MM.1S (cell line): Measurements from ENCODE around the gene SETD5.
A peak's percentile ranks its signal among the peaks of the same experiment; 100 is the strongest.

Experiments
- DNase-seq: peaks from one replicate; pipeline ENCODE4 v3.0.0-alpha.2; 2015
- H2AFZ ChIP-seq: fragments of 300-600 bp; sonication (generic); 2 replicates; pipeline ENCODE4 v1.6.0; 2016; ENCODE audit warnings: antibody characterized with exemption, low read length
- H3F3A ChIP-seq: fragments of 300-600 bp; sonication (generic); 2 replicates; pipeline ENCODE4 v1.6.1; 2016; ENCODE audit warnings: mild to moderate bottlenecking, antibody characterized with exemption, low read length, moderate library complexity, mixed read lengths; ENCODE audit not compliant: insufficient read depth
- H3K27ac ChIP-seq: fragments of 300-600 bp; sonication (generic); 2 replicates; pipeline ENCODE4 v1.5.1; 2016; ENCODE audit warnings: mild to moderate bottlenecking, low read length
- H3K27me3 ChIP-seq: fragments of 300-600 bp; sonication (generic); replicated peaks from 2 replicates; pipeline ENCODE4 v1.6.0; 2016; ENCODE audit warnings: low read length; ENCODE audit not compliant: insufficient read depth
- H3K36me3 ChIP-seq: fragments of 300-600 bp; sonication (generic); replicated peaks from 2 replicates; pipeline ENCODE4 v1.6.1; 2016; ENCODE audit warnings: mild to moderate bottlenecking, low read length, mixed read lengths; ENCODE audit not compliant: insufficient read depth
- H3K4me1 ChIP-seq: fragments of 300-600 bp; sonication (generic); 2 replicates; pipeline ENCODE4 v1.6.1; 2016; ENCODE audit warnings: low read length, mixed read lengths
- H3K4me2 ChIP-seq: fragments of 300-600 bp; sonication (generic); 2 replicates; pipeline ENCODE4 v1.6.0; 2016; ENCODE audit warnings: low read depth, low read length
- H3K4me3 ChIP-seq: fragments of 300-600 bp; sonication (generic); 2 replicates; pipeline ENCODE4 v1.5.1; 2016; ENCODE audit warnings: low read length, mixed read lengths
- H3K79me2 ChIP-seq: fragments of 300-600 bp; sonication (generic); 2 replicates; pipeline ENCODE4 v1.6.1; 2016; ENCODE audit warnings: mixed run types, low read length, mixed read lengths
- H3K9ac ChIP-seq: fragments of 300-600 bp; sonication (generic); 2 replicates; pipeline ENCODE4 v1.6.1; 2016; ENCODE audit warnings: low read length, mixed read lengths
- H3K9me2 ChIP-seq: fragments of 300-600 bp; sonication (generic); replicated peaks from 2 replicates; pipeline ENCODE4 v1.6.1; 2016; ENCODE audit warnings: mild to moderate bottlenecking, low read length, mixed read lengths; ENCODE audit not compliant: insufficient read depth
- H3K9me3 ChIP-seq: fragments of 300-600 bp; sonication (generic); replicated peaks from 2 replicates; pipeline ENCODE4 v1.6.1; 2016; ENCODE audit warnings: mild to moderate bottlenecking, low read length, mixed read lengths; ENCODE audit not compliant: insufficient read depth
- H4K20me1 ChIP-seq: fragments of 300-600 bp; sonication (generic); 2 replicates; pipeline ENCODE4 v1.6.1; 2016; ENCODE audit warnings: mild to moderate bottlenecking, low read length, moderate library complexity, mixed read lengths; ENCODE audit not compliant: insufficient read depth
- EZH2 ChIP-seq: fragments of 300-600 bp; sonication (generic); optimal IDR thresholded peaks from 2 replicates; pipeline ENCODE3; 2017; ENCODE audit warnings: low read depth, mild to moderate bottlenecking, antibody characterized with exemption, low read length, mixed read lengths
- EZH2phosphoT487 ChIP-seq: fragments of 300-600 bp; sonication (generic); IDR thresholded peaks from 2 replicates; pipeline ENCODE4 v1.6.1; 2018; ENCODE audit warnings: antibody characterized with exemption, low read length
- TF ChIP-seq, protein P1 (sequence below): fragments of 300-600 bp; sonication (generic); IDR thresholded peaks from 2 replicates; pipeline ENCODE4 v1.5.1; 2016; ENCODE audit warnings: antibody characterized with exemption, low read length, mixed read lengths

SETD5 gene

DNA sequence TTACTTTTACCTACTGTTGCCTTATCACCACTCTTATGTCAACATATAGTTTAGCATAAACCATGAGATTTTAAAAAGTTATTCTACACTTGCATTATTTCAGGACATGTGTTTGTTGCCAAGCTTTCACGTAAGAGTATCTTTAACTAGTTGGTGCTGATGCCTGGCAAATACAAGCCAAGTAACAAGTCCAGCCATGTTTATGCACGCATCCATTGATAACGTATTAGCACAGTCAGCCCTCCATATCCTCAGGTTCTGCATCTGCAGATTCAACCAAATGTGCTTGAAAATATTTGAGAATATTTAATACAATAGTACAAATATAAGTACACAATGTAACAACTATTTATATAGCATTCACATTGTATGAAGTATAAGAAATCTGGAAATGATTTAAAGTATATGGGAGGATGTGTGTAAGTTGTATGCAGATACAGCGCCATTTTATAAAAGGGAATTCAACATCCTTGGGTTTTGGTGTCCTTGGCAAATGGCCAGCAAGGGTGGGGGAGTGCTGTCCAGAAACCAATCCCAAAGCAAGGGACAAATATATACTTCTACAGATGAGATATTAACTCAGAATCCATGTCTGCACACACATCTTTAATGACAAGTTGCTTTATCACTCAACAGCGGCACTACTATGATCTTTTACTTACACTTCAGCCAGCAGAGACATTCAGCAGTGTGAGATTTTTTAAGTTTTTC lies 8.7 kb upstream of the SETD5 start:
- H3K9me2 ChIP-seq: no peaks in the 10 kb centered on the region
- peaks cover 60% of the 10 kb centered on the region for H3K79me2 ChIP-seq
- peaks cover 25% of the 10 kb centered on the region for H4K20me1 ChIP-seq
- no peak overlapping the region for H3K4me2 ChIP-seq
- TF ChIP-seq EZH2phosphoT487 (no peak), EZH2 (no peak)
- TF ChIP-seq, protein P1, sequence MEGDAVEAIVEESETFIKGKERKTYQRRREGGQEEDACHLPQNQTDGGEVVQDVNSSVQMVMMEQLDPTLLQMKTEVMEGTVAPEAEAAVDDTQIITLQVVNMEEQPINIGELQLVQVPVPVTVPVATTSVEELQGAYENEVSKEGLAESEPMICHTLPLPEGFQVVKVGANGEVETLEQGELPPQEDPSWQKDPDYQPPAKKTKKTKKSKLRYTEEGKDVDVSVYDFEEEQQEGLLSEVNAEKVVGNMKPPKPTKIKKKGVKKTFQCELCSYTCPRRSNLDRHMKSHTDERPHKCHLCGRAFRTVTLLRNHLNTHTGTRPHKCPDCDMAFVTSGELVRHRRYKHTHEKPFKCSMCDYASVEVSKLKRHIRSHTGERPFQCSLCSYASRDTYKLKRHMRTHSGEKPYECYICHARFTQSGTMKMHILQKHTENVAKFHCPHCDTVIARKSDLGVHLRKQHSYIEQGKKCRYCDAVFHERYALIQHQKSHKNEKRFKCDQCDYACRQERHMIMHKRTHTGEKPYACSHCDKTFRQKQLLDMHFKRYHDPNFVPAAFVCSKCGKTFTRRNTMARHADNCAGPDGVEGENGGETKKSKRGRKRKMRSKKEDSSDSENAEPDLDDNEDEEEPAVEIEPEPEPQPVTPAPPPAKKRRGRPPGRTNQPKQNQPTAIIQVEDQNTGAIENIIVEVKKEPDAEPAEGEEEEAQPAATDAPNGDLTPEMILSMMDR: no peak
- H3K9me3 ChIP-seq: no peaks in the 10 kb centered on the region
- no peaks in the 10 kb centered on the region for H3K27me3 ChIP-seq
- peaks cover 26% of the 10 kb centered on the region; the same call in 1 of the 2 replicates for H3K36me3 ChIP-seq
- no peak for DNase-seq
- peaks cover 26% of the 10 kb centered on the region; the same call in 1 of the 2 replicates for H3F3A ChIP-seq
- H3K9ac ChIP-seq: no peak overlapping the region
- H3K4me1 ChIP-seq: peaks cover 20% of the 10 kb centered on the region
- H3K27ac ChIP-seq: no peak overlapping the region
- no peak overlapping the region for H3K4me3 ChIP-seq
- H2AFZ ChIP-seq: no peak overlapping the region

DNA sequence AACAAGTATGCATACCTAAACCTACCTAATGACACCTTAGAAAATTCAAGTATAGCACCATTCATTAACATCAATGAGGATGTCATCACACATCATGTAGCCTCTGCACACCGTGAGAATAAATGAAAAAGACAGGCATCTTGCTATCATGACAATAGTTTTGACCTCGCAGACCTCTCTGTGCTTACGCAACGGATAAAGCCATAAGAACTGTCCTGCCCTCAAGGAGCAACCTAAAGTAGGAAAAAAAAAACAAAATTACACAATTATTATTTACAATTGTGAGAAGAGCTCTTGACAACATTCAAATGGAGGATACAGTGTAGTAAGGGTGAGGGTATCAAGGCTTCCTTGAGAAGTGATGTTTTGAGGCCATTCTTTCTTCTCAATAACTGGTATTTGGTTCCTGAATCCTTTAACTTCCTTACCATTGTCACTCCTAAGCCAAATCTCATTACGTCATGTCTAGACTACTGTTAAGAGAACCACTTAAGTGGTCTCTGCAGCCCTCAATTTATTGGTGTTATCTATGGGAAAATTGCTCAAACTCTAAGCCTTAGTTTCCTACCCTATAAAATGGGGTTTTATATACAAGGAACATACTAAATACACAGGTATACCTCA lies 7.0 kb upstream of the SETD5 start:
- H3K9ac ChIP-seq: no peak overlapping the region
- H3F3A ChIP-seq: peaks cover 20% of the 10 kb centered on the region; the same call in 1 of the 2 replicates
- no peak overlapping the region for H3K27ac ChIP-seq
- H3K4me3 ChIP-seq: no peak overlapping the region
- no peak for DNase-seq
- no peak overlapping the region for H3K4me2 ChIP-seq
- H4K20me1 ChIP-seq: peaks cover 30% of the 10 kb centered on the region
- H3K9me2 ChIP-seq: no peaks in the 10 kb centered on the region
- no peak for TF ChIP-seq EZH2
- TF ChIP-seq, protein P1: no peak
- TF ChIP-seq EZH2phosphoT487: no peak
- peaks cover 26% of the 10 kb centered on the region; the same call in 1 of the 2 replicates for H3K36me3 ChIP-seq
- no peaks in the 10 kb centered on the region for H3K9me3 ChIP-seq
- peaks cover 77% of the 10 kb centered on the region for H3K79me2 ChIP-seq
- peaks cover 36% of the 10 kb centered on the region for H3K4me1 ChIP-seq
- no peaks in the 10 kb centered on the region for H3K27me3 ChIP-seq
- H2AFZ ChIP-seq: no peak overlapping the region

DNA sequence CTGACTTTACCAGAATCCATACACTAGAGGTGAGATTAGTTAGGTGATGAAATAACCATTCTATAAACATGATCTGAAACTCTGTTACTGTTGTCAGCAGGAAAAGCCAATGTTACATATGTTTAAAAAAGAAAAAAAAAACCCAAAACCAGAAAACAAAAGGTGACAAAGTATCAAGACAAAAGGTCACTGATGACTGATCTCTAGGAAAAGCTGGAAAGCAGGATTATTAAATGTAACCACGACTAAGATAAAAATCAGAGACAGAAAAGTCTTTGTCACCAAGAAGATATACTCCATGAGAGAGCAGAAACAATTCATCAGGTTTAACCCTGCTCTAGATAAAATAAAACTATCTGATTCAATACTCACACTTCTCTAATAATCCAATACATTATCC lies 5.4 kb upstream of the SETD5 start:
- peaks cover 30% of the 10 kb centered on the region for H4K20me1 ChIP-seq
- H3K27me3 ChIP-seq: no peaks in the 10 kb centered on the region
- no peaks in the 10 kb centered on the region for H3K9me3 ChIP-seq
- no peak for DNase-seq
- peaks cover 23% of the 10 kb centered on the region; the same call in 1 of the 2 replicates for H3K36me3 ChIP-seq
- peaks cover 83% of the 10 kb centered on the region for H3K79me2 ChIP-seq
- no peak for TF ChIP-seq EZH2phosphoT487
- TF ChIP-seq, protein P1: no peak
- TF ChIP-seq EZH2: no peak
- 0 out of 2 replicates have a peak overlapping the region, but pooled peaks have one; percentile 7 for H3K4me2 ChIP-seq
- no peak overlapping the region for H3K4me3 ChIP-seq
- H3K9ac ChIP-seq: no peak overlapping the region
- peaks cover 38% of the 10 kb centered on the region for H3K4me1 ChIP-seq
- H3K27ac ChIP-seq: no peak overlapping the region; the same call in 1 of the 2 replicates
- H2AFZ ChIP-seq: no peak overlapping the region
- H3F3A ChIP-seq: peaks cover 20% of the 10 kb centered on the region
- no peaks in the 10 kb centered on the region for H3K9me2 ChIP-seq
